ENCODE data around the gene TRIP12.
A peak's percentile ranks its signal among the peaks of the same experiment; 100 is the strongest.

The TRIP12 gene

GRCh38 chr2:229800997-229801754 lies 120.6 kb downstream of the TRIP12 start:
- TF ChIP-seq RARB (CRISPR knock-in tag; IDR thresholded peaks at IDR 0.05): no peak
- TF ChIP-seq ARNTL (CRISPR knock-in tag; IDR thresholded peaks at IDR 0.05; ENCODE audit: borderline replicate concordance, low read depth): no peak
- no peak for TF ChIP-seq SNAI2 (CRISPR knock-in tag; IDR thresholded peaks at IDR 0.05)
- no peak for TF ChIP-seq TSHZ2 (CRISPR knock-in tag; IDR thresholded peaks at IDR 0.05)
- no peak for TF ChIP-seq ZFP30 (CRISPR knock-in tag; IDR thresholded peaks at IDR 0.05)
- TF ChIP-seq ZNF8 (CRISPR knock-in tag; IDR thresholded peaks at IDR 0.05): no peak
- TF ChIP-seq ZNF70 (CRISPR knock-in tag; IDR thresholded peaks at IDR 0.05): no peak
- TF ChIP-seq TCF4 (CRISPR knock-in tag; IDR thresholded peaks at IDR 0.05; ENCODE audit: borderline replicate concordance): no peak
- no peak for TF ChIP-seq ZNF565 (CRISPR knock-in tag; conservative IDR thresholded peaks at IDR 0.05; ENCODE audit: low read depth)
- no peak for TF ChIP-seq GLIS3 (CRISPR knock-in tag; IDR thresholded peaks at IDR 0.05)
- no peak for TF ChIP-seq CREB5 (CRISPR knock-in tag; IDR thresholded peaks at IDR 0.05; ENCODE audit: low read depth)
- no peak for TF ChIP-seq ISL1 (CRISPR knock-in tag; IDR thresholded peaks at IDR 0.05)
- no peak for TF ChIP-seq BACH2 (CRISPR knock-in tag; IDR thresholded peaks at IDR 0.05; ENCODE audit: borderline replicate concordance)
- no peak for TF ChIP-seq ZC3H10 (CRISPR knock-in tag; IDR thresholded peaks at IDR 0.05)
- no peak for TF ChIP-seq TOX (CRISPR knock-in tag; IDR thresholded peaks at IDR 0.05; ENCODE audit: borderline replicate concordance)
- TF ChIP-seq POU6F1 (CRISPR knock-in tag; IDR thresholded peaks at IDR 0.05; ENCODE audit: borderline replicate concordance, low read depth): no peak
- TF ChIP-seq ZFP3 (CRISPR knock-in tag; IDR thresholded peaks at IDR 0.05): no peak
- ATAC-seq: peak; percentile 88

- TF ChIP-seq RARB (CRISPR knock-in tag; IDR thresholded peaks at IDR 0.05) (no peak), ZNF8 (CRISPR knock-in tag; IDR thresholded peaks at IDR 0.05) (no peak), GLIS3 (CRISPR knock-in tag; IDR thresholded peaks at IDR 0.05) (no peak), ZC3H10 (CRISPR knock-in tag; IDR thresholded peaks at IDR 0.05) (no peak), SNAI2 (CRISPR knock-in tag; IDR thresholded peaks at IDR 0.05) (no peak), OSR1 (CRISPR knock-in tag; IDR thresholded peaks at IDR 0.05) (no peak), PPARA (CRISPR knock-in tag; IDR thresholded peaks at IDR 0.05; ENCODE audit: borderline replicate concordance) (no peak), ZNF565 (CRISPR knock-in tag; conservative IDR thresholded peaks at IDR 0.05; ENCODE audit: low read depth) (no peak), ZFP3 (CRISPR knock-in tag; IDR thresholded peaks at IDR 0.05) (no peak), ISL1 (CRISPR knock-in tag; IDR thresholded peaks at IDR 0.05) (no peak), TCF4 (CRISPR knock-in tag; IDR thresholded peaks at IDR 0.05; ENCODE audit: borderline replicate concordance) (no peak), ZFP30 (CRISPR knock-in tag; IDR thresholded peaks at IDR 0.05) (no peak)
- ATAC-seq: no peak
Measured at GRCh38 chr2:229798446-229799155, 123.2 kb downstream of the TRIP12 start.

- TF ChIP-seq TOX (CRISPR knock-in tag; IDR thresholded peaks at IDR 0.05; ENCODE audit: borderline replicate concordance): no peak
- no peak for TF ChIP-seq ZFP3 (CRISPR knock-in tag; IDR thresholded peaks at IDR 0.05)
- no peak for TF ChIP-seq ESRRG (CRISPR knock-in tag; IDR thresholded peaks at IDR 0.05)
- TF ChIP-seq CSDC2 (CRISPR knock-in tag; IDR thresholded peaks at IDR 0.05): no peak
- TF ChIP-seq RARB (CRISPR knock-in tag; IDR thresholded peaks at IDR 0.05): no peak
- no peak for TF ChIP-seq SNAI2 (CRISPR knock-in tag; IDR thresholded peaks at IDR 0.05)
- TF ChIP-seq PATZ1 (CRISPR knock-in tag; IDR thresholded peaks at IDR 0.05; ENCODE audit: borderline replicate concordance): no peak
- no peak for TF ChIP-seq OSR1 (CRISPR knock-in tag; IDR thresholded peaks at IDR 0.05)
- TF ChIP-seq ISL1 (CRISPR knock-in tag; IDR thresholded peaks at IDR 0.05): no peak
- TF ChIP-seq PPARA (CRISPR knock-in tag; IDR thresholded peaks at IDR 0.05; ENCODE audit: borderline replicate concordance): no peak
- no peak for TF ChIP-seq BACH2 (CRISPR knock-in tag; IDR thresholded peaks at IDR 0.05; ENCODE audit: borderline replicate concordance)
- TF ChIP-seq ZC3H10 (CRISPR knock-in tag; IDR thresholded peaks at IDR 0.05): no peak
- no peak for ATAC-seq
Measured at GRCh38 chr2:229795058-229795457, 126.8 kb downstream of the TRIP12 start.

Data from SK-N-SH treated with all-trans-retinoic acid at 6 μM for 48 hours (cell line).